ENCODE measurements around the gene FLNB.

The FLNB gene

GRCh38 chr3:57960174-57960505, 48.1 kb upstream of the FLNB start:
- TF ChIP-seq EZH2phosphoT487 (IDR thresholded peaks at IDR 0.05; ENCODE audit: low read length) (no peak), CTCF (IDR thresholded peaks at IDR 0.05; ENCODE audit: low read length) (no peak), EZH2 (optimal IDR thresholded peaks at IDR 0.05; ENCODE audit: low read depth, low read length) (no peak)
- H3K27me3 ChIP-seq (replicated peaks; ENCODE audit: insufficient read depth, low read length): no peaks in the 10 kb centered on the region
- no peaks in the 10 kb centered on the region for H3K4me1 ChIP-seq (ENCODE audit: low read length)
- no peaks in the 10 kb centered on the region for H3K36me3 ChIP-seq (replicated peaks; ENCODE audit: insufficient read depth, low read length)
- no peak for DNase-seq
- no peak overlapping the region for H3K27ac ChIP-seq (ENCODE audit: low read length)
- H3K9me3 ChIP-seq (replicated peaks; ENCODE audit: insufficient read depth, low read length): no peaks in the 10 kb centered on the region
- H4K20me1 ChIP-seq (ENCODE audit: insufficient read depth, low read length): no peaks in the 10 kb centered on the region
- no peaks in the 10 kb centered on the region for H3F3A ChIP-seq (ENCODE audit: insufficient read depth, low read length)
- no peaks in the 10 kb centered on the region for H3K9me2 ChIP-seq (replicated peaks; ENCODE audit: insufficient read depth, low read length)
- H3K4me2 ChIP-seq (ENCODE audit: low read depth, low read length): no peak overlapping the region
- no peak overlapping the region for H3K9ac ChIP-seq (ENCODE audit: low read length)
- H3K79me2 ChIP-seq (ENCODE audit: low read length): no peaks in the 10 kb centered on the region
- H3K4me3 ChIP-seq (ENCODE audit: low read length): no peak overlapping the region
- no peak overlapping the region for H2AFZ ChIP-seq (ENCODE audit: low read length)

GRCh38 chr3:57961177-57961827, 46.9 kb upstream of the FLNB start:
- no peak overlapping the region for H3K27ac ChIP-seq (ENCODE audit: low read length)
- no peak overlapping the region for H3K9ac ChIP-seq (ENCODE audit: low read length)
- no peaks in the 10 kb centered on the region for H3K9me3 ChIP-seq (replicated peaks; ENCODE audit: insufficient read depth, low read length)
- H2AFZ ChIP-seq (ENCODE audit: low read length): no peak overlapping the region
- H3K4me1 ChIP-seq (ENCODE audit: low read length): no peaks in the 10 kb centered on the region
- no peak for TF ChIP-seq EZH2 (optimal IDR thresholded peaks at IDR 0.05; ENCODE audit: low read depth, low read length)
- no peak for TF ChIP-seq EZH2phosphoT487 (IDR thresholded peaks at IDR 0.05; ENCODE audit: low read length)
- TF ChIP-seq CTCF (IDR thresholded peaks at IDR 0.05; ENCODE audit: low read length): no peak
- H3K36me3 ChIP-seq (replicated peaks; ENCODE audit: insufficient read depth, low read length): no peaks in the 10 kb centered on the region
- H3K27me3 ChIP-seq (replicated peaks; ENCODE audit: insufficient read depth, low read length): no peaks in the 10 kb centered on the region
- H3K9me2 ChIP-seq (replicated peaks; ENCODE audit: insufficient read depth, low read length): no peaks in the 10 kb centered on the region
- DNase-seq: no peak
- no peak overlapping the region for H3K4me2 ChIP-seq (ENCODE audit: low read depth, low read length)
- H3K79me2 ChIP-seq (ENCODE audit: low read length): no peaks in the 10 kb centered on the region
- H3F3A ChIP-seq (ENCODE audit: insufficient read depth, low read length): no peaks in the 10 kb centered on the region
- H3K4me3 ChIP-seq (ENCODE audit: low read length): no peak overlapping the region
- H4K20me1 ChIP-seq (ENCODE audit: insufficient read depth, low read length): no peaks in the 10 kb centered on the region

GRCh38 chr3:57961828-57962447, 46.3 kb upstream of the FLNB start:
- no peaks in the 10 kb centered on the region for H3K9me2 ChIP-seq (replicated peaks; ENCODE audit: insufficient read depth, low read length)
- no peaks in the 10 kb centered on the region for H3K9me3 ChIP-seq (replicated peaks; ENCODE audit: insufficient read depth, low read length)
- no peak overlapping the region for H2AFZ ChIP-seq (ENCODE audit: low read length)
- no peaks in the 10 kb centered on the region for H3K4me1 ChIP-seq (ENCODE audit: low read length)
- no peaks in the 10 kb centered on the region for H4K20me1 ChIP-seq (ENCODE audit: insufficient read depth, low read length)
- no peak overlapping the region for H3K27ac ChIP-seq (ENCODE audit: low read length)
- H3K4me2 ChIP-seq (ENCODE audit: low read depth, low read length): no peak overlapping the region
- DNase-seq: peak; percentile 7
- TF ChIP-seq CTCF (IDR thresholded peaks at IDR 0.05; ENCODE audit: low read length): peak; percentile 28
- TF ChIP-seq EZH2phosphoT487 (IDR thresholded peaks at IDR 0.05; ENCODE audit: low read length): no peak
- TF ChIP-seq EZH2 (optimal IDR thresholded peaks at IDR 0.05; ENCODE audit: low read depth, low read length): no peak
- H3K4me3 ChIP-seq (ENCODE audit: low read length): no peak overlapping the region
- no peaks in the 10 kb centered on the region for H3K79me2 ChIP-seq (ENCODE audit: low read length)
- H3K9ac ChIP-seq (ENCODE audit: low read length): no peak overlapping the region
- H3F3A ChIP-seq (ENCODE audit: insufficient read depth, low read length): no peaks in the 10 kb centered on the region
- H3K36me3 ChIP-seq (replicated peaks; ENCODE audit: insufficient read depth, low read length): no peaks in the 10 kb centered on the region
- no peaks in the 10 kb centered on the region for H3K27me3 ChIP-seq (replicated peaks; ENCODE audit: insufficient read depth, low read length)
